NCI-H2029 treated with DMSO at 0.1 percent for 48 hours (cell line): ENCODE results near the gene RAB37.

Source experiments
- DNase-seq: peaks from one replicate; lab custom pipeline; 2025; lab: John Stamatoyannopoulos, UW

The RAB37 gene

GRCh38 chr17:74760404-74761105, 23.5 kb downstream of the RAB37 start:
- DNase-seq = no peak

GRCh38 chr17:74761419-74761818, 24.4 kb downstream of the RAB37 start:
- no peak for DNase-seq

GRCh38 chr17:74761931-74762330, 24.9 kb downstream of the RAB37 start:
- no peak for DNase-seq

- DNase-seq = no peak
Measured at GRCh38 chr17:74763565-74764387, 26.7 kb downstream of the RAB37 start.

GRCh38 chr17:74764751-74765286, 27.8 kb downstream of the RAB37 start:
- DNase-seq = no peak

- DNase-seq = no peak
Measured at GRCh38 chr17:74766413-74766812, 29.4 kb downstream of the RAB37 start.

- no peak for DNase-seq
Measured at GRCh38 chr17:74767111-74767516, 30.1 kb downstream of the RAB37 start.

GRCh38 chr17:74768069-74768762, 31.2 kb downstream of the RAB37 start:
- no peak for DNase-seq

- no peak for DNase-seq
Measured at GRCh38 chr17:74768763-74769114, 31.7 kb downstream of the RAB37 start.

GRCh38 chr17:74769266-74769855, 32.3 kb downstream of the RAB37 start:
- no peak for DNase-seq

GRCh38 chr17:74769856-74770497, 32.9 kb downstream of the RAB37 start:
- DNase-seq = no peak

GRCh38 chr17:74770498-74771318, 33.7 kb downstream of the RAB37 start:
- DNase-seq = peak; percentile 5

- DNase-seq = no peak
Measured at GRCh38 chr17:74771319-74771914, 34.4 kb downstream of the RAB37 start.

- no peak for DNase-seq
Measured at GRCh38 chr17:74772053-74772452, 35.0 kb downstream of the RAB37 start.

- no peak for DNase-seq
Measured at GRCh38 chr17:74773414-74773813, 36.4 kb downstream of the RAB37 start.

- no peak for DNase-seq
Measured at GRCh38 chr17:74773871-74774286, 36.8 kb downstream of the RAB37 start.

- DNase-seq = no peak
Measured at GRCh38 chr17:74775409-74776043, 38.5 kb downstream of the RAB37 start.

- DNase-seq = peak; percentile 55
Measured at GRCh38 chr17:74776044-74776962, 39.2 kb downstream of the RAB37 start, which contains the start of gene NAT9. Gene NAT9 (minus strand): TSS chr17:74776345. CDS start chr17:74775698, 647 bp downstream.

GRCh38 chr17:74776990-74777389, 39.9 kb downstream of the RAB37 start:
- DNase-seq = no peak
